ENCODE data around the gene DCLK1.

DCLK1 gene

GRCh38 chr13:35771898-35772297 is 359.3 kb downstream of the DCLK1 start:
- Histone ChIP-seq H3K27me3 (ENCODE audit: insufficient read depth, poor library complexity, severe bottlenecking) (no peaks in the 10 kb centered on the region), H3K9me3 (ENCODE audit: severe bottlenecking) (no peaks in the 10 kb centered on the region), H3K4me3 (ENCODE audit: severe bottlenecking) (no peak overlapping the region), H3K36me3 (ENCODE audit: low read depth) (no peaks in the 10 kb centered on the region), H3K27ac (ENCODE audit: poor library complexity, severe bottlenecking) (no peak overlapping the region), H3K4me1 (ENCODE audit: insufficient read depth, poor library complexity, severe bottlenecking) (peaks cover 10% of the 10 kb centered on the region)
- DNase-seq (ENCODE audit: low spot score) (no peak), ATAC-seq (ENCODE audit: low read depth) (peak; percentile 98)
- no peak for TF ChIP-seq CTCF (IDR thresholded peaks at IDR 0.05; ENCODE audit: poor library complexity, severe bottlenecking)

- Histone ChIP-seq H3K27me3 (ENCODE audit: insufficient read depth, poor library complexity, severe bottlenecking) (no peaks in the 10 kb centered on the region), H3K27ac (ENCODE audit: poor library complexity, severe bottlenecking) (no peak overlapping the region), H3K4me1 (ENCODE audit: insufficient read depth, poor library complexity, severe bottlenecking) (peaks cover 10% of the 10 kb centered on the region), H3K9me3 (ENCODE audit: severe bottlenecking) (no peaks in the 10 kb centered on the region), H3K4me3 (ENCODE audit: severe bottlenecking) (no peak overlapping the region), H3K36me3 (ENCODE audit: low read depth) (no peaks in the 10 kb centered on the region)
- no peak for ATAC-seq (ENCODE audit: low read depth)
- TF ChIP-seq CTCF (IDR thresholded peaks at IDR 0.05; ENCODE audit: poor library complexity, severe bottlenecking): no peak
- no peak for DNase-seq (ENCODE audit: low spot score)
Measured at GRCh38 chr13:35770756-35771297, 360.4 kb downstream of the DCLK1 start.

GRCh38 chr13:35769812-35770211 is 361.4 kb downstream of the DCLK1 start:
- H3K36me3 ChIP-seq (ENCODE audit: low read depth): no peaks in the 10 kb centered on the region
- no peaks in the 10 kb centered on the region for H3K27me3 ChIP-seq (ENCODE audit: insufficient read depth, poor library complexity, severe bottlenecking)
- no peaks in the 10 kb centered on the region for H3K9me3 ChIP-seq (ENCODE audit: severe bottlenecking)
- no peak for ATAC-seq (ENCODE audit: low read depth)
- no peak for TF ChIP-seq CTCF (IDR thresholded peaks at IDR 0.05; ENCODE audit: poor library complexity, severe bottlenecking)
- no peak for DNase-seq (ENCODE audit: low spot score)
- H3K27ac ChIP-seq (ENCODE audit: poor library complexity, severe bottlenecking): no peak overlapping the region
- no peak overlapping the region for H3K4me3 ChIP-seq (ENCODE audit: severe bottlenecking)
- peaks cover 10% of the 10 kb centered on the region for H3K4me1 ChIP-seq (ENCODE audit: insufficient read depth, poor library complexity, severe bottlenecking)

GRCh38 chr13:35768551-35768950 is 362.6 kb downstream of the DCLK1 start:
- no peaks in the 10 kb centered on the region for H3K9me3 ChIP-seq (ENCODE audit: severe bottlenecking)
- DNase-seq (ENCODE audit: low spot score) (no peak), ATAC-seq (ENCODE audit: low read depth) (no peak)
- TF ChIP-seq CTCF (IDR thresholded peaks at IDR 0.05; ENCODE audit: poor library complexity, severe bottlenecking): no peak
- no peak overlapping the region for H3K27ac ChIP-seq (ENCODE audit: poor library complexity, severe bottlenecking)
- H3K4me1 ChIP-seq (ENCODE audit: insufficient read depth, poor library complexity, severe bottlenecking): peaks cover 10% of the 10 kb centered on the region
- no peaks in the 10 kb centered on the region for H3K36me3 ChIP-seq (ENCODE audit: low read depth)
- H3K4me3 ChIP-seq (ENCODE audit: severe bottlenecking): no peak overlapping the region
- H3K27me3 ChIP-seq (ENCODE audit: insufficient read depth, poor library complexity, severe bottlenecking): no peaks in the 10 kb centered on the region

- Histone ChIP-seq H3K27ac (ENCODE audit: poor library complexity, severe bottlenecking) (no peak overlapping the region), H3K4me3 (ENCODE audit: severe bottlenecking) (no peak overlapping the region), H3K4me1 (ENCODE audit: insufficient read depth, poor library complexity, severe bottlenecking) (peaks cover 10% of the 10 kb centered on the region), H3K27me3 (ENCODE audit: insufficient read depth, poor library complexity, severe bottlenecking) (no peaks in the 10 kb centered on the region), H3K36me3 (ENCODE audit: low read depth) (no peaks in the 10 kb centered on the region), H3K9me3 (ENCODE audit: severe bottlenecking) (no peaks in the 10 kb centered on the region)
- no peak for DNase-seq (ENCODE audit: low spot score)
- no peak for ATAC-seq (ENCODE audit: low read depth)
- TF ChIP-seq CTCF (IDR thresholded peaks at IDR 0.05; ENCODE audit: poor library complexity, severe bottlenecking): no peak
Measured at GRCh38 chr13:35768073-35768472, 363.1 kb downstream of the DCLK1 start.
